Measurements from ENCODE around the gene SRRM2. TPM values are rescaled to one million over a fixed set of nuclear protein-coding genes. Genes with fewer than 3 reads are reported as not detected.

The SRRM2 gene
- polyA plus RNA-seq, 1 donor (not counting 4 experiments of a cell fraction or from before 2014, with no cell fraction given): 101 TPM

DNA sequence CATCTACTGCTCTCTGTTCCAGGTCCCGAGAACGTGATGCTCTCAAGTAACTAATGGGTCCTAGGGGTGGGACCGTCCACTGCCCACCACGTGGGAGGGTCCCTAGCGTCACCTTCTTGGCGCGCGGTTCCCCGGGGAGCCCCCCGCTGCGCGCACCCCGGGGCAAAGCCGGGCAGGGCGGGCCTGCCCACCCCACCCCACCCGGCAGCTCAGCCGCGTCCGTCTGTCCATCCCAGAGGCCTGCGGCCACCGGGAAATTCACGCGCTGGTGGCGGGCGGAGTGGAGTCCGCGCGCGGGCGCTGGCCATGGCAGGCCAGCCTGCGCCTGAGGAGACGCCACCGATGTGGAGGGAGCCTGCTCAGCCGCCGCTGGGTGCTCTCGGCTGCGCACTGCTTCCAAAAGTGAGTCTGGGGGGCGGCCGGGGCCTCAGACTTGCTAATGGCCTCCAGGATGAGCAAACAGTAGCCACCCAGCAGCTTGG is 46.3 kb downstream of the SRRM2 start:
- FAIRE-seq: no peak
- no peak overlapping the region for H2AFZ ChIP-seq (ENCODE audit: control insufficient read depth, low read length)

DNA sequence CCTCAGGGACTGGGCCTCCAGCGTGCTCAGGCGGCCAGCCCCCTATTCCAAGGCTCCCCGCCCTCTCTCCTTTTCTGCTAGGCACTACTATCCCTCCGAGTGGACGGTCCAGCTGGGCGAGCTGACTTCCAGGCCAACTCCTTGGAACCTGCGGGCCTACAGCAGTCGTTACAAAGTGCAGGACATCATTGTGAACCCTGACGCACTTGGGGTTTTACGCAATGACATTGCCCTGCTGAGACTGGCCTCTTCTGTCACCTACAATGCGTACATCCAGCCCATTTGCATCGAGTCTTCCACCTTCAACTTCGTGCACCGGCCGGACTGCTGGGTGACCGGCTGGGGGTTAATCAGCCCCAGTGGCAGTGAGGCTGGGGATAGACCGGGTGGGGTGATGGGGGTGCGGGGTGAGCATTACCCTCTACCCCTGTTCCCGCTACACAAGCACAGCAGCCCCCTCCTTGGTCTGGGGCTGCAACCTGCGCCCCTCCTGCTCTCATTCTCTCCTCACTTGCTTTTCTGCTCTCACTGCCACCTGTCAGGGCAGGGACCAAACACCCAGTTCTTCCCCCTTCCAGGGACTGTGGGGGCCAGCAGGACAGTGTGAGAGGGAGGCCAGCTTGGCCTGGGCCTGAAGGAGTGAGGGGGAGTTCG is 46.9 kb downstream of the SRRM2 start:
- H3K36me3 ChIP-seq (ENCODE audit: control insufficient read depth in 2 of 2, extremely low read depth in 1 of 2, insufficient read depth in 2 of 2, low read length in 2 of 2): no peaks in the 10 kb centered on the region
- TF ChIP-seq, protein P1, sequence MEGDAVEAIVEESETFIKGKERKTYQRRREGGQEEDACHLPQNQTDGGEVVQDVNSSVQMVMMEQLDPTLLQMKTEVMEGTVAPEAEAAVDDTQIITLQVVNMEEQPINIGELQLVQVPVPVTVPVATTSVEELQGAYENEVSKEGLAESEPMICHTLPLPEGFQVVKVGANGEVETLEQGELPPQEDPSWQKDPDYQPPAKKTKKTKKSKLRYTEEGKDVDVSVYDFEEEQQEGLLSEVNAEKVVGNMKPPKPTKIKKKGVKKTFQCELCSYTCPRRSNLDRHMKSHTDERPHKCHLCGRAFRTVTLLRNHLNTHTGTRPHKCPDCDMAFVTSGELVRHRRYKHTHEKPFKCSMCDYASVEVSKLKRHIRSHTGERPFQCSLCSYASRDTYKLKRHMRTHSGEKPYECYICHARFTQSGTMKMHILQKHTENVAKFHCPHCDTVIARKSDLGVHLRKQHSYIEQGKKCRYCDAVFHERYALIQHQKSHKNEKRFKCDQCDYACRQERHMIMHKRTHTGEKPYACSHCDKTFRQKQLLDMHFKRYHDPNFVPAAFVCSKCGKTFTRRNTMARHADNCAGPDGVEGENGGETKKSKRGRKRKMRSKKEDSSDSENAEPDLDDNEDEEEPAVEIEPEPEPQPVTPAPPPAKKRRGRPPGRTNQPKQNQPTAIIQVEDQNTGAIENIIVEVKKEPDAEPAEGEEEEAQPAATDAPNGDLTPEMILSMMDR (optimal IDR thresholded peaks at IDR 0.05 in 1 of 3, IDR thresholded peaks at IDR 0.05 in 1 of 3, conservative IDR thresholded peaks at IDR 0.05 in 1 of 3; ENCODE audit: extremely low read depth in 1 of 3, insufficient read depth in 2 of 3, low read length in 3 of 3): no peak
- no peak for TF ChIP-seq EZH2 (IDR thresholded peaks at IDR 0.05; ENCODE audit: low read length)
- H4K20me1 ChIP-seq (ENCODE audit: control insufficient read depth, extremely low read depth, insufficient read depth, low read length): no peaks in the 10 kb centered on the region
- no peak for FAIRE-seq
- no peaks in the 10 kb centered on the region for H3K9me1 ChIP-seq (ENCODE audit: control insufficient read depth, extremely low read depth, insufficient read depth, low read length)
- no peaks in the 10 kb centered on the region for H3K79me2 ChIP-seq (ENCODE audit: control insufficient read depth, insufficient read depth, low read length)
- H2AFZ ChIP-seq (ENCODE audit: control insufficient read depth, low read length): no peak overlapping the region
- H3K4me3 ChIP-seq (ENCODE audit: control insufficient read depth in 2 of 3, extremely low read depth in 1 of 3, insufficient read depth in 2 of 3, low read depth in 1 of 3, low read length in 3 of 3): no peak overlapping the region
- peaks cover 5% of the 10 kb centered on the region for H3K9me3 ChIP-seq (ENCODE audit: control insufficient read depth, low read depth, low read length)
- H3K27me3 ChIP-seq (ENCODE audit: control insufficient read depth, extremely low read depth, insufficient read depth, low read length): no peaks in the 10 kb centered on the region
- dilution Hi-C loops (cut with MboI; ENCODE audit: extremely low pct_ligation_motif_present, low sequenced_read_pairs): no loop called here
- DNase-seq (ENCODE audit: low read depth, low spot score): no peak
- no peak overlapping the region for H3K9ac ChIP-seq (ENCODE audit: control insufficient read depth, extremely low read depth, insufficient read depth, low read length)
- H3K4me1 ChIP-seq (ENCODE audit: control insufficient read depth, extremely low read depth, insufficient read depth, low read length): peaks cover 14% of the 10 kb centered on the region
- H3K4me2 ChIP-seq (ENCODE audit: control insufficient read depth, extremely low read depth, insufficient read depth, low read depth, low read length): no peak overlapping the region
- H3K27ac ChIP-seq (ENCODE audit: control insufficient read depth, insufficient read depth, low read length): no peak overlapping the region

More for the DNA sequence above, 46.3 kb downstream of the SRRM2 start:
- Histone ChIP-seq H3K27ac (ENCODE audit: control insufficient read depth, insufficient read depth, low read length) (no peak overlapping the region), H3K4me3 (ENCODE audit: control insufficient read depth in 2 of 3, extremely low read depth in 1 of 3, insufficient read depth in 2 of 3, low read depth in 1 of 3, low read length in 3 of 3) (no peak overlapping the region), H3K9me1 (ENCODE audit: control insufficient read depth, extremely low read depth, insufficient read depth, low read length) (no peaks in the 10 kb centered on the region), H3K4me1 (ENCODE audit: control insufficient read depth, extremely low read depth, insufficient read depth, low read length) (peaks cover 16% of the 10 kb centered on the region), H3K4me2 (ENCODE audit: control insufficient read depth, extremely low read depth, insufficient read depth, low read depth, low read length) (no peak overlapping the region), H3K27me3 (ENCODE audit: control insufficient read depth, extremely low read depth, insufficient read depth, low read length) (no peaks in the 10 kb centered on the region), H3K79me2 (ENCODE audit: control insufficient read depth, insufficient read depth, low read length) (no peaks in the 10 kb centered on the region), H3K9ac (ENCODE audit: control insufficient read depth, extremely low read depth, insufficient read depth, low read length) (no peak overlapping the region), H3K9me3 (ENCODE audit: control insufficient read depth, low read depth, low read length) (no peaks in the 10 kb centered on the region), H3K36me3 (ENCODE audit: control insufficient read depth in 2 of 2, extremely low read depth in 1 of 2, insufficient read depth in 2 of 2, low read length in 2 of 2) (no peaks in the 10 kb centered on the region), H4K20me1 (ENCODE audit: control insufficient read depth, extremely low read depth, insufficient read depth, low read length) (no peaks in the 10 kb centered on the region)
- TF ChIP-seq EZH2 (IDR thresholded peaks at IDR 0.05; ENCODE audit: low read length): no peak
- TF ChIP-seq, protein P1 (optimal IDR thresholded peaks at IDR 0.05 in 1 of 3, IDR thresholded peaks at IDR 0.05 in 1 of 3, conservative IDR thresholded peaks at IDR 0.05 in 1 of 3; ENCODE audit: extremely low read depth in 1 of 3, insufficient read depth in 2 of 3, low read length in 3 of 3): no peak
- dilution Hi-C loops (cut with MboI; ENCODE audit: extremely low pct_ligation_motif_present, low sequenced_read_pairs): no loop called here
- DNase-seq (ENCODE audit: low read depth, low spot score): no peak

Measured in keratinocyte (primary cell).